Middle frontal gyrus (tissue), 1 donor: Measurements from ENCODE around the gene LRCOL1.

Experiments
- DNase-seq: peaks from one replicate; pipeline ENCODE4 v3.0.0-alpha.2; 2015; ENCODE audit warnings: low spot score; ENCODE audit errors: extremely low spot score

Gene LRCOL1

DNA sequence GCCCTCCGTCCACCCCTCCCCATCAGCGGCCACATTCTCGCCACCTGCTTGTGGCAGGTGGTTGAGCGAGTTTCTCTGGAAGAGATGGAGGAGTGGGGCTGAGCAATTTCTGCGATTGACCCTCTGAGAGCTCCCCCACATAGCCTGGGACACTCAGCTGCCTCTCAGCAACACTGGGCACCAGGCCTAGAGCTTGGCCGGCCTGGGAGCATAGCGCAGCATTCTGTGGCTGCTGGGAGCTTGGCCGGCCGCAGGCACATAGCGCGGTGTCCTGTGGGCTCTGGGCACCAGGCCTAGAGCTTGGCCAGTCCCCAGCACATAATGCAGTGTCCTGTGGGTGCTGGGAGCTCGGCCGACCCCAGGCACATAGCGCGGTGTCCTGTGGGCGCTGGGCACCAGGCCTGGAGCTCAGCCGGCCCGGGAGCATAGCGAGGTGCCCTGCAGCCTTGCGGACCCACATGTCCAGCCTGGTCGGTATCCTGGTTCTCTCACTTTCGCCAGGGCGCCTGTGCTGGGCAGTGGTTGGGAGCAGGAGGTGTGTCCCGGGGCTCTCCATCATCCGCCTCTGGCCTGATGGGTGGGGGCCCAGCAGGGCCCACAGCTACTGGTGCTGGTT lies 43.8 kb downstream of the LRCOL1 start:
- DNase-seq = no peak

GRCh38 chr12:132565365-132565764 lies 45.0 kb downstream of the LRCOL1 start:
- DNase-seq = no peak

- no peak for DNase-seq
Observed at GRCh38 chr12:132563911-132564310, 46.5 kb downstream of the LRCOL1 start.

GRCh38 chr12:132562489-132563021 lies 47.8 kb downstream of the LRCOL1 start:
- DNase-seq = no peak

DNA sequence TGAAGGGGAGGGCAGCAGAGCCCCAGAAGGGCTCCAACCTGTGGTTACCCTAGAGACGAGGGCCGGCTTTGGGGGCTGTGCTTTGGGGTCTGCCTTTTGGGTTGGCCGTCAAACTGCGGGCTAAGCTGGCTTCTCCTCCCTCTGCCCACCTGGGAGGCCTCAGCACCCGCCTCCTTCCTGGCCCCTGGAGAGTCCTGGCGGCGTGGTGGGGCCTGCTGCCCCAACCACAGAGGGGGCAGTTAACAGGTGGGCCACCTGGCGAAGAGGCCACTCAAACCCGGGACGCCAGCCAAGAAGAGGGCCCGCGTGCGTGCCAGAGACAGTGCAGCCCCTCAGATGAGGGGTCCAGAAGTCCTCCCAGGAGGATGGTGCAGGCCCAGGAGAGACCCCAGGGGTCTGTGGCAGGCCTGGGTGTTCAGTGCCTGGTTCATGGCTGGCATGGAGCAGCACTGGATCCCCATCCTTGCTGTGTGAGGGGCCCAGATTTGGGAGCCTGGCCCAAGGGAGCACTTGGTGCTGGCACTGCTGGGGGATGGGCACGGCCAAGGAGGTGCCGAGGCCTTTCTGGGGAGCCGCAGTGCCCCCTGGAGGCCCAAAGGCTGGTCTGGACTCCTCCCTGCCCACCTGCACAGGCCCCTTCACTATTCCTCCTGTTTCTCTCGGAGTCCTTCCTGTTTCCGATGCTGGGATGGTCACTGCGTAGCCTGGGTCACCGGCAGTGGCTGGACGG lies 48.8 kb downstream of the LRCOL1 start:
- no peak for DNase-seq

- no peak for DNase-seq
Observed at GRCh38 chr12:132560614-132561426, 49.6 kb downstream of the LRCOL1 start.

DNA sequence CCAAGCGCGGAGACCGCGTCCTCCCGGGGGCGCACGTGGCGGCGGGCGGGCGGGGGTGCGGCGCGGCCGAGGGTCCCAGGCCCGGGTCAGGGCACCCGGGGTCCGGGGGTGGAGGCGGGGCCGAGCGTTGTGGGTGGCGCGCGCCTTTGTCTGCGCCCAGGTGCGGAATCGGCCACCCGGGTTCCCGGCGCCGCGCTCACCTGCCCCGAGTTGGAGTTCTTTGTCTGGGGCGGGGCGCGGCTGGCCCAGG lies 50.1 kb downstream of the LRCOL1 start:
- DNase-seq = no peak

DNA sequence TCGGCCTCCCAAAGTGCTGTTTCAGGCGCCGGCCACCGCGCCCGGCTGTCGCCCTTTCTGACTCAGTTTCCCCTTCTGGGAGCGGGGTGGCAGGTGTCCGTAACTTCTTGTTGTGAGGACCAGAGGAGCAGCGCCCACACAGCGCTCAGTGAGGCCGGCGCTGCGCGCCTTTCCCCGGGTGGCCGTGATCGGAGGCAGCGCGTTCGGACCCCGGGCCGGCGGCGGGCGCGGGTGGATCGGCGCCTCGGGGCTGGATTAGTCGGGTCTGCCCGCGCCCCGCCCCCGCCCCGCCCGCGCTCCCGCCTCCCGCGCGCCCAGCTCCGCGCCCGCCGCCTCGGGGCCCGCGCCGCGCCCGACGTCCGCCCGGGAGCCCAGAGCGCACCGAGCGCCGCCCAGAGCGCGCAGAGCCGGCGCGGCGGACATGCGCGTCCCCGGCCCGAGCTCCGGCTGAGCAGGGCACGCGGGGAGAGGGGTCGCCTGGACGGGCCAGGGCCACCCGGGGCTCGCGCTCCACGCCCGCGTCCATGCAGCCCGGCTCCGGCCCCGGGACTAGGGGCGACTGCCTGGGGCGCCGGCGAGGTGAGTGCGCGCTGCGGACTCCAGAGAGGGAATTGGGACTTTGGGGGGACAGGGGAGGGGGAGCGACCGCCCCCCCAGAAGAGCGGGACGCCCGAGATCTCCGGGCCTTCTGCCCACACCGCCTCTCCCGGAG lies 50.6 kb downstream of the LRCOL1 start:
- DNase-seq = peak; percentile 4

- no peak for DNase-seq
Observed at GRCh38 chr12:132558861-132559623, 51.3 kb downstream of the LRCOL1 start.

- DNase-seq = no peak
Observed at GRCh38 chr12:132558042-132558856, 52.1 kb downstream of the LRCOL1 start.

DNA sequence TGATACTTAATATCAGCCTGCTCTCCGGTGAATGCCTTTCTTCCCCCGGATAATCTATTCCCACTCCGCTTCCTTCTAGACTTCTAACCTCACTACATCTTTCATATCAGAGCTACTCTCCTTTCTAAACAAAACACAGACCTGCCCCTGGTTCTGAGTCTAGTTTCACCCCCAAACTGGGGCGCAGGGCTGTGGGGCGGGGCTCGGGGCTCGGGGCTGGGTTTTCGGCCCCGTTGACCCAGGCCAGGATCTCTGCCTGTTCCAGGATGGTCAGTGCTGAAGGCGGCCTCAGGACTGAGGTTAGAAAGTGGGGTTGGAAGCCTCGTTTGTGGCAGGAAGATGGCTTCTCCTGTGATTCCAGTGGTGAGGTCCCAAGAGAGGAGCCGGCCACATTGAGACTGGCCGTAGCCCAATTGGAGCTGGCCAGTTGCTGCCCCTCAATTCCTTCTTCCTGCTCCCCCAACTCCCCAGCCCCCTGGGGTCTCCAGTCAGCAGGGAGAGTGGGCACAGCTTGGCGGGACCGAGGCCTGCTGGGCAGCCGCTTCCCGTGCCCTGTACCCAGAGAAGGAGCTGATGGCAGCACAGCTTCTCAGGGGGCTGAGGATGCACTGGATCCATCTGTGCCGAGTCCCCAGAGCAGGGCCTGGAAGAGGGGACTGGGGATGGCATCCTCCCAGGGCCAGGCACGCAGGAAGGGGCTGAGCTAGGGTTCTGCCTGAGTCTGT lies 52.9 kb downstream of the LRCOL1 start:
- no peak for DNase-seq

GRCh38 chr12:132556801-132557200 lies 53.6 kb downstream of the LRCOL1 start:
- DNase-seq = no peak

DNA sequence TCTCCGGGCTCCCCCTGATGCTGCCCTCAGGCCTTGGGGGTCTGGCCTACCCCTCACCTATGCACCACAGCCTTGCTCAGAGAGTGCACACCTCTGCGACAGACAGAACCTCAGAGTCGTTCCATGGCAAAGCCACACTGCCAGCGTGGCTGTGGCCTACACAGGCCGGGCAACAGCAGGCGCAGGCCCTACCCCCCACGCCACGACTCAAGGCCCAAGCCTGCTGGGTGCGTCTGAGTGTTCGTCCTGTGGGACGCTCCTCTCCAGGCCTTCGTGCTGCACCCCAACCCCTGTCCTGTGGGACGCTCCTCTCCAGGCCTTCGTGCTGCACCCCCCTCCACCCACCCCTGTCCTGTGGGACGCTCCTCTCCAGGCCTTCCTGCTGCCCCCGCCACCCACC lies 54.2 kb downstream of the LRCOL1 start:
- DNase-seq = no peak

- no peak for DNase-seq
Observed at GRCh38 chr12:132555686-132556085, 54.7 kb downstream of the LRCOL1 start.

- DNase-seq = no peak
Observed at GRCh38 chr12:132554845-132555630, 55.3 kb downstream of the LRCOL1 start.
